ENCODE results near the gene CREB3L2.

The CREB3L2 gene

GRCh38 chr7:138030679-138031351, 28.9 kb upstream of the CREB3L2 start (continued):
- TF ChIP-seq PRDM2 (tag by site-specific recombination; IDR thresholded peaks at IDR 0.05; ENCODE audit: borderline replicate concordance) (no peak), ZNF362 (tag by site-specific recombination; IDR thresholded peaks at IDR 0.05) (peak; percentile 96), ZNF645 (tag by site-specific recombination; IDR thresholded peaks at IDR 0.05) (no peak), TCF7L2 (IDR thresholded peaks at IDR 0.05; ENCODE audit: borderline replicate concordance, low read depth, low read length) (no peak), KLF8 (tag by site-specific recombination; IDR thresholded peaks at IDR 0.05) (peak; percentile 24; the same call in 1 of the 2 replicates), GLIS2 (tag by site-specific recombination; IDR thresholded peaks at IDR 0.05) (no peak)

- TF ChIP-seq ZNF398 (tag by site-specific recombination; IDR thresholded peaks at IDR 0.05) (peak; percentile 17; the same call in 1 of the 2 replicates), ZFP3 (tag by site-specific recombination; IDR thresholded peaks at IDR 0.05; ENCODE audit: low read depth) (no peak), TCF7L2 (IDR thresholded peaks at IDR 0.05; ENCODE audit: borderline replicate concordance, low read depth, low read length) (0 out of 2 replicates have a peak, but pooled peaks have one; percentile 29), PRDM10 (tag by site-specific recombination; IDR thresholded peaks at IDR 0.05) (no peak), ZNF488 (tag by site-specific recombination; IDR thresholded peaks at IDR 0.05) (no peak)
- POLR2A ChIA-PET: no interaction called here
- Histone ChIP-seq H3K4me3 (ENCODE audit: low read depth, low read length) (no peak overlapping the region), H3K36me3 (ENCODE audit: control insufficient read depth in 2 of 2, insufficient read depth in 1 of 2, low read length in 2 of 2) (no peaks in the 10 kb centered on the region), H3K27ac (ENCODE audit: extremely low read depth, low read depth, low read length) (no peak overlapping the region), H3K9me3 (ENCODE audit: control insufficient read depth, insufficient read depth, low read depth, low read length) (no peaks in the 10 kb centered on the region), H3K4me1 (ENCODE audit: control insufficient read depth, insufficient read depth, low read length) (no peaks in the 10 kb centered on the region)
- CTCF ChIA-PET: no interaction called here
Measured at GRCh38 chr7:138029941-138030340, 28.1 kb upstream of the CREB3L2 start.
